ENCODE data around the gene LARGE1. TPM values are rescaled to one million over a fixed set of nuclear protein-coding genes. Genes with fewer than 3 reads are reported as not detected.

The LARGE1 gene
- total RNA-seq, 1 donor from 2014 or later, result 35.7 TPM

- H3K27ac Mint-ChIP-seq, result peak overlapping the region; percentile 63
- H3K4me3 Mint-ChIP-seq, result no peak overlapping the region
- H3K36me3 Mint-ChIP-seq, result peaks cover 4% of the 10 kb centered on the region
- H3K9me3 Mint-ChIP-seq, result peaks cover 11% of the 10 kb centered on the region
- no peaks in the 10 kb centered on the region for H3K27me3 Mint-ChIP-seq (ENCODE audit: low read depth)
- DNase-seq (ENCODE audit: low spot score in 2 of 2, unreplicated experiment in 2 of 2), result no peak
- peaks cover 39% of the 10 kb centered on the region for H3K4me1 Mint-ChIP-seq
- TF ChIP-seq CTCF (IDR thresholded peaks at IDR 0.05; ENCODE audit: unreplicated experiment), result no peak
Observed at GRCh38 chr22:33851240-33851639, 69.0 kb downstream of the LARGE1 start.

GRCh38 chr22:33850724-33851123 is 69.6 kb downstream of the LARGE1 start:
- H3K27ac Mint-ChIP-seq, result no peak overlapping the region
- DNase-seq (ENCODE audit: low spot score in 2 of 2, unreplicated experiment in 2 of 2), result no peak
- no peaks in the 10 kb centered on the region for H3K27me3 Mint-ChIP-seq (ENCODE audit: low read depth)
- H3K4me1 Mint-ChIP-seq, result peaks cover 39% of the 10 kb centered on the region
- no peak for TF ChIP-seq CTCF (IDR thresholded peaks at IDR 0.05; ENCODE audit: unreplicated experiment)
- peaks cover 16% of the 10 kb centered on the region for H3K9me3 Mint-ChIP-seq
- H3K36me3 Mint-ChIP-seq, result peaks cover 4% of the 10 kb centered on the region
- H3K4me3 Mint-ChIP-seq, result no peak overlapping the region

- TF ChIP-seq CTCF (IDR thresholded peaks at IDR 0.05; ENCODE audit: unreplicated experiment), result no peak
- Mint-ChIP-seq H3K4me3 (no peak overlapping the region), H3K27me3 (ENCODE audit: low read depth) (no peaks in the 10 kb centered on the region), H3K9me3 (peaks cover 18% of the 10 kb centered on the region), H3K4me1 (peaks cover 39% of the 10 kb centered on the region), H3K36me3 (peaks cover 4% of the 10 kb centered on the region), H3K27ac (no peak overlapping the region)
- DNase-seq (ENCODE audit: low spot score in 2 of 2, unreplicated experiment in 2 of 2), result no peak
Observed at GRCh38 chr22:33850193-33850592, 70.1 kb downstream of the LARGE1 start.

- TF ChIP-seq CTCF (IDR thresholded peaks at IDR 0.05; ENCODE audit: unreplicated experiment), result no peak
- no peak overlapping the region for H3K27ac Mint-ChIP-seq
- H3K4me1 Mint-ChIP-seq, result peaks cover 27% of the 10 kb centered on the region
- H3K36me3 Mint-ChIP-seq, result peaks cover 4% of the 10 kb centered on the region
- peaks cover 18% of the 10 kb centered on the region for H3K9me3 Mint-ChIP-seq
- no peak for DNase-seq (ENCODE audit: low spot score in 2 of 2, unreplicated experiment in 2 of 2)
- no peak overlapping the region for H3K4me3 Mint-ChIP-seq
- H3K27me3 Mint-ChIP-seq (ENCODE audit: low read depth), result no peaks in the 10 kb centered on the region
Observed at GRCh38 chr22:33848251-33848650, 72.0 kb downstream of the LARGE1 start.

GRCh38 chr22:33844273-33844672 is 76.0 kb downstream of the LARGE1 start:
- Mint-ChIP-seq H3K36me3 (peaks cover 4% of the 10 kb centered on the region), H3K9me3 (peaks cover 18% of the 10 kb centered on the region), H3K27me3 (ENCODE audit: low read depth) (no peaks in the 10 kb centered on the region), H3K4me3 (no peak overlapping the region), H3K4me1 (peaks cover 5% of the 10 kb centered on the region), H3K27ac (no peak overlapping the region)
- no peak for DNase-seq (ENCODE audit: low spot score in 2 of 2, unreplicated experiment in 2 of 2)
- TF ChIP-seq CTCF (IDR thresholded peaks at IDR 0.05; ENCODE audit: unreplicated experiment), result no peak

Data from mesothelial cell of epicardium (in vitro differentiated cells).